Stimulated activated CD8-positive, alpha-beta memory T cell treated with anti-CD3 and anti-CD28 coated beads, Interleukin-7, amount 100 ng/mL, for 4 hours (primary cell): Measurements from ENCODE around the gene ARMC8.

Experiments
- DNase-seq, 2 donors: peaks; one replicate each; pipeline ENCODE4 v3.0.0-alpha.2; 2020; ENCODE audit warnings: low read depth in 2 of 2

Gene ARMC8

GRCh38 chr3:138249636-138250035, 62.5 kb downstream of the ARMC8 start:
- DNase-seq, result no peak

GRCh38 chr3:138253609-138254008, 66.5 kb downstream of the ARMC8 start:
- DNase-seq, result no peak

GRCh38 chr3:138254216-138254615, 67.1 kb downstream of the ARMC8 start:
- no peak for DNase-seq

GRCh38 chr3:138256022-138256421, 68.9 kb downstream of the ARMC8 start:
- DNase-seq, result no peak

GRCh38 chr3:138257986-138258385, 70.9 kb downstream of the ARMC8 start:
- no peak for DNase-seq

- no peak for DNase-seq
Measured at GRCh38 chr3:138259126-138259525, 72.0 kb downstream of the ARMC8 start.

GRCh38 chr3:138260611-138261010, 73.5 kb downstream of the ARMC8 start:
- no peak for DNase-seq

GRCh38 chr3:138263104-138263503, 76.0 kb downstream of the ARMC8 start:
- DNase-seq, result no peak

- no peak for DNase-seq
Measured at GRCh38 chr3:138265745-138266144, 78.6 kb downstream of the ARMC8 start.

- DNase-seq, result no peak
Measured at GRCh38 chr3:138267083-138267482, 80.0 kb downstream of the ARMC8 start.

- no peak for DNase-seq
Measured at GRCh38 chr3:138270245-138270644, 83.1 kb downstream of the ARMC8 start.

- DNase-seq, result no peak
Measured at GRCh38 chr3:138271189-138271794, 84.2 kb downstream of the ARMC8 start.

GRCh38 chr3:138281561-138281960, 94.5 kb downstream of the ARMC8 start:
- DNase-seq, result no peak

GRCh38 chr3:138282836-138283235, 95.7 kb downstream of the ARMC8 start:
- DNase-seq, result no peak

GRCh38 chr3:138284079-138284478, 97.0 kb downstream of the ARMC8 start:
- DNase-seq, result no peak

- DNase-seq, result no peak
Measured at GRCh38 chr3:138284957-138285477, 97.9 kb downstream of the ARMC8 start.

- no peak for DNase-seq
Measured at GRCh38 chr3:138289260-138289659, 102.2 kb downstream of the ARMC8 start.

- no peak for DNase-seq
Measured at GRCh38 chr3:138289701-138290100, 102.6 kb downstream of the ARMC8 start.

GRCh38 chr3:138296639-138297038, 109.5 kb downstream of the ARMC8 start:
- DNase-seq, result no peak

GRCh38 chr3:138297059-138297607, 110.0 kb downstream of the ARMC8 start:
- DNase-seq, result no peak

GRCh38 chr3:138297876-138298275, 110.8 kb downstream of the ARMC8 start:
- DNase-seq, result no peak

- DNase-seq, result no peak
Measured at GRCh38 chr3:138300647-138301046, 113.5 kb downstream of the ARMC8 start.

GRCh38 chr3:138303474-138303873, 116.4 kb downstream of the ARMC8 start:
- DNase-seq, result no peak

GRCh38 chr3:138307899-138308298, 120.8 kb downstream of the ARMC8 start:
- DNase-seq, result no peak
